Activated CD4-positive, CD25-positive, alpha-beta regulatory T cell treated with anti-CD3 and anti-CD28 coated beads, Interleukin-2, amount 50 U/mL, for 72 hours (primary cell): ENCODE results near the gene CXorf65.
A peak's percentile ranks its signal among the peaks of the same experiment; 100 is the strongest.

Experiments
- DNase-seq: peaks from one replicate; pipeline ENCODE4 v3.0.0; 2021

CXorf65 gene

GRCh38 chrX:71105628-71106027, 912 bp downstream of the CXorf65 start:
- DNase-seq: no peak

DNA sequence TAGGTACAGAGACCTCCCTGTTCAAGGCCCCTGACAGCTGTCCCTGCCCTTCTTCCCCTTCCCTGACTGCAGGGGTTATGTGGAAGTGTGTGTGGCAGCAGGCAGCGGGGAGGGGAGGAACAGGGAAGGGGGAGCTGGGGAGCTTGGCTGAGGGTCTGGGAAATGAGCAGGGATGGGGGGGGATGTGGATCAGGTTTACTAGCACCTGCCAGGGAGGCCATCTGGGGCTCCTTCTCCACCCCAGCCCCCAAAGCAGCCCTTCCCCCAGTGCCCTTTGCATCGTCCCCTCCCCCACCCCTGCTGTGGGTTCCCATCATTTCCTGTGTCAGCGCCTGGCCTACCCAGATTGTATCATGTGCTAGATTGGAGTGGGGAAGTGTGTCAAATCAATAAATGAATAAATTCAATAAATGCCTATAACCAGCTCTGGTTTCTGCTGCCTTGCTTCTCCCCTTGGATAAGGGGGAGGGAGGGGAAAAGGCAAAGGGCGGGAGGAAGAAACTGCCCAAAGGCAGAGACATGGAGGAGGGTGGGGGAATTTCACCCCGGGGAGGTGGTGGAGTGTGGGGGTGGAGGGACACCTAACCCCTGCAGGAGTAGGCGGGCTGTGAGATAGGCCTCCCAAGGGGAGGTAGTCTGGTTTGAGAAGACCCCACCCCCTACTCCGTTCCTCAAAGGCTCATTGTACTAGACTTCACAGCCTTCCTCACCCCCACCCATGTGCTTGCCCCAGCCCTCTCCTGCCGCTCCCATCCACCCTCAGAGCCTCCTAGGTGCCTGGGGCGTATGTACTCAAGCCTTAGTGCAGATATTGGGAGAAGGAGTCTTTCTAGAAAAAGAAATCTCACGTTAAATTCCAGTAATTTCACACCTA, 3.2 kb downstream of the CXorf65 start:
- peak; percentile 42 for DNase-seq

DNA sequence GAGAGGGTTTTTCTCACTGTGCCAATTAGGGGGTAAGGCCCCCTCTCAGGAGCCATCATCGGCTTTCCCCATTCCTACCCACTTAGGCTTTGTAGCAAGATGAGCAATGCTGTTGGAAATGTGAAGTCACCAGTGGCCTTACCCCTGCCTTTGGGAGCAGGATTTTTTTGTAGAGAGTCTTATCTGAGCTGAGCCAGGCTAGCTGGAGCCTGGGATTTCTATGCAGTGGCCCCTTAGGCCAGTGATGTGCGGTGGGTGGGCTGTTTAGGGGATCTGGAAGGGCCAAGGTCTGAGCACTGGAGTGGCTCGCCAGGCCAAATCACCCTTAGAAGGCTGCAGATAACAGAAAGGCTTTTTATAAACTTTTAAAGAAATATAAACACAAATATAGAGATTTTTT, 4.2 kb downstream of the CXorf65 start:
- DNase-seq: no peak

DNA sequence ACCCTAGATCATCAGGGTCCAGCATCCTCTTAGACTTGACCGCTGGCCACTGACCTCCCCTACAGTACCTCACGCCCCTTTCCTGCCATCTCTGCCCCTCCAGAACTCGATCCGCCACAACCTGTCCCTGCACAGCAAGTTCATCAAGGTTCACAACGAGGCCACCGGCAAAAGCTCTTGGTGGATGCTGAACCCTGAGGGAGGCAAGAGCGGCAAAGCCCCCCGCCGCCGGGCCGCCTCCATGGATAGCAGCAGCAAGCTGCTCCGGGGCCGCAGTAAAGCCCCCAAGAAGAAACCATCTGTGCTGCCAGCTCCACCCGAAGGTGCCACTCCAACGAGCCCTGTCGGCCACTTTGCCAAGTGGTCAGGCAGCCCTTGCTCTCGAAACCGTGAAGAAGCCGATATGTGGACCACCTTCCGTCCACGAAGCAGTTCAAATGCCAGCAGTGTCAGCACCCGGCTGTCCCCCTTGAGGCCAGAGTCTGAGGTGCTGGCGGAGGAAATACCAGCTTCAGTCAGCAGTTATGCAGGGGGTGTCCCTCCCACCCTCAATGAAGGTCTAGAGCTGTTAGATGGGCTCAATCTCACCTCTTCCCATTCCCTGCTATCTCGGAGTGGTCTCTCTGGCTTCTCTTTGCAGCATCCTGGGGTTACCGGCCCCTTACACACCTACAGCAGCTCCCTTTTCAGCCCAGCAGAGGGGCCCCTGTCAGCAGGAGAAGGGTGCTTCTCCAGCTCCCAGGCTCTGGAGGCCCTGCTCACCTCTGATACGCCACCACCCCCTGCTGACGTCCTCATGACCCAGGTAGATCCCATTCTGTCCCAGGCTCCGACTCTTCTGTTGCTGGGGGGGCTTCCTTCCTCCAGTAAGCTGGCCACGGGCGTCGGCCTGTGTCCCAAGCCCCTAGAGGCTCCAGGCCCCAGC, 5.7 kb downstream of the CXorf65 start:
- no peak for DNase-seq

- no peak for DNase-seq
Measured at GRCh38 chrX:71099736-71100135, 6.8 kb downstream of the CXorf65 start.

GRCh38 chrX:71098951-71099506, 7.5 kb downstream of the CXorf65 start:
- no peak for DNase-seq

GRCh38 chrX:71098302-71098701, 8.2 kb downstream of the CXorf65 start:
- DNase-seq: peak; percentile 66

DNA sequence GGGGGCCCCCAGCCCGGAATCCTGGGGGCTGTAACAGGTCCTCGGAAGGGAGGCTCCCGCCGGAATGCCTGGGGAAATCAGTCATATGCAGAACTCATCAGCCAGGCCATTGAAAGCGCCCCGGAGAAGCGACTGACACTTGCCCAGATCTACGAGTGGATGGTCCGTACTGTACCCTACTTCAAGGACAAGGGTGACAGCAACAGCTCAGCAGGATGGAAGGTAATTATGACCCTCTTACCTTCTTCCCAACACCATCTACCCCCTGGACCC, 9.8 kb downstream of the CXorf65 start:
- no peak for DNase-seq

DNA sequence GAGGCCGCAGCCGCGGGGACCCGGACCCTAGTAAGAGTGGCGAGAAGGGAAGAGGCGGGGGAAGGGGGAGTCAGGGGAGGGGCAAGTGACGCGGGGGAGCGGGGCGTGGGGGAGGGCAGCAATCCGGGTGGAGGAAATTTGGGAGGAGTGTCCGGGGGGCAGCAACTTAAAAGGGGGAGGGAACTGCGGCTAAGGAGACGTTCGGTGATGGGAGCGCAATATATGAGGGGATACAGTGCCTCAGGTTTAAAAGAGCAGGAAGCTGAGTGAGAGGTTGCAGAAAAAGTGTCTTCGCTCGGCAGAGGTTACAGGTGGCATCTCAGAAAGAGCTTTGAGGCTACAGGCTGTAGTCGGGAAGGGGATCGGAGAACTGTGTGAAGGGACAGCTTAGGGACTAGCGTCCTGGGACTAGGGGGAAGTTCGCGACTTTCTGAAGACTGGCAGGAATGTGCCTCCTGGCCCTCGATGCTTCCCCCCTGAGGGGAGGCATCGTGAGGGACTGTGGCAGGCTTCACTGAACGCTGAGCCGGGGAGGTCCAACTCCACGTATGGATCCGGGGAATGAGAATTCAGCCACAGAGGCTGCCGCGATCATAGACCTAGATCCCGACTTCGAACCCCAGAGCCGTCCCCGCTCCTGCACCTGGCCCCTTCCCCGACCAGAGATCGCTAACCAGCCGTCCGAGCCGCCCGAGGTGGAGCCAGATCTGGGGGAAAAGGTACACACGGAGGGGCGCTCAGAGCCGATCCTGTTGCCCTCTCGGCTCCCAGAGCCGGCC, 10.4 kb downstream of the CXorf65 start:
- DNase-seq: no peak

DNA sequence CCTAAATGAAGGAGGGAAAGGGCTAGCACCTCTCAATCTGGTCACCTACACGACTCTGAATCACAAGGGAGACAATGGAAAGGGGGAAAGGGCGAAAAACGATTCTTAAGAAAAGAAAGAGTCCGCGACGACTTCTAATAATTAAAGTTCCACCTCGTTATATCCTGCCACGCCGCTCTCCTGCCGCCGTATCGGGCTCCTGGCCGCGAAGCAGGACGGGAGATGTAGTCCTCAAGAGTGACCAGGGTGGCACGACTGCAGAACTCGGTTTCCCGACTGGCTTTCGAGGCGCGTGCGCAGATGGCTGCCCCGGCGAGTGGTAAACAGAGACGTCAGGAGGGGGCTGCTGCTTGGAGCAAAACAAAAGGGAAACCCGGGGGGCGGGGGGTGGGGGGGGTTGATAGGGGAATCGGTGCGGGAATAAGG, 11.0 kb downstream of the CXorf65 start, which contains the start of gene FOXO4:
Gene FOXO4, plus strand, starts transcription at position 297 of the 426 bp plus-strand sequence. CDS start 678 bp downstream, outside the sequence.
- DNase-seq: peak; percentile 82

- no peak for DNase-seq
Measured at GRCh38 chrX:71095033-71095432, 11.5 kb downstream of the CXorf65 start.

DNA sequence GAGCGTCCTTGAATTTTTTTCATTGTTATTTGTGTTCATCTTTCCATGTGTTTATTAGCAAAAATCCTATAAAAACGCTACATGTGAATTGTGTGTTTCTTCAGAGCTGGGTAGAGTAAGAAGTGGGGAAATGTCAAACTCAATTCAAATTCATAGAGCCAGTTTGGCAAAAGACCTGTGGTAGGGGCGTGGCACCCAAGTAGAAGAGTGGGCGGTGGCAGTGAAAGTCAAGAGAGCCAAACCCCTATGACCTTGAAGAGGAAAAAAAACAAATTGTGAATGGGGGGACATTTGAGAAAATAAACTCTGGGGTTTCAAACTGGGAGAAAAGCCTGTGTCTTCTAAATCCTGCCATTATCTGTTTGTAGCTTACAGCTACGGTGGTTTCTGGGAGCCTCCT, 15.3 kb downstream of the CXorf65 start:
- no peak for DNase-seq

DNA sequence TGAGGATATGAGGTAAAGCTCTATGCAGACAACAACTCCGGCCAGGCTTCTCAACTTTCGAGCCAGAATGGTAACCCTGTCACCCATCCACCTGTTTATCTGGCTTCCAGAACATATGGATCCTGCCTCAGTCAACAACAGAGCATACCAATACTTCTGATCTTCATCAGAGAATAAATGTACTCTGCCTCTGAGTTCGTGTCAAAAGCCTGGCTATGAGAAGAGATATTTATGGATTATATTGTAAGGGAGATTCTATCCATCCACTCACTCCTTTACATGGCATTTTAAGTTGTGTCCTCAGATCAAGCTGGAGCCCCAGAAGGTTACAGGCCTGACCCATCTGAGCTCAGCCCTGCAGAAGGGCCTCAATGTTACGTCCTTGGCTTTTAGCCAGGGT, 20.6 kb downstream of the CXorf65 start:
- no peak for DNase-seq

DNA sequence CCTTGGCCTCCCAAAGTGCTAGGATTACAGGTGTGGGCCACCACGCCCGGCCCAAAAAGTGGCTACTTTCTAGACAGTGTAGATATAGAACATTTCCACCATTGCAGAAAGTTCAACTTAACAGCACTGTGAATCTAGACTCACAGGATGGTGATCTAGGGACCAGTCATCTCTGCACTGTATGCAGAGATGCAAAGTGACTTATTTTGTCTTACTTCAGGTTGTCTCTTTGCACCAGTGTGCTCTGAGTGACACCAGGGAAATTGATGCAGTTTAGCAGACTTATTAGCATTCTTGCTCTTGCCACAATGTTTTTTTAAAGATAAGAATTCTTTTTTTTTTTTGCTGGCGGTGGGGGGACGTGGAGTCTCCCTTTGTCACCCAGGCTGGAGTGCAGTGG, 23.7 kb downstream of the CXorf65 start:
- DNase-seq: no peak

DNA sequence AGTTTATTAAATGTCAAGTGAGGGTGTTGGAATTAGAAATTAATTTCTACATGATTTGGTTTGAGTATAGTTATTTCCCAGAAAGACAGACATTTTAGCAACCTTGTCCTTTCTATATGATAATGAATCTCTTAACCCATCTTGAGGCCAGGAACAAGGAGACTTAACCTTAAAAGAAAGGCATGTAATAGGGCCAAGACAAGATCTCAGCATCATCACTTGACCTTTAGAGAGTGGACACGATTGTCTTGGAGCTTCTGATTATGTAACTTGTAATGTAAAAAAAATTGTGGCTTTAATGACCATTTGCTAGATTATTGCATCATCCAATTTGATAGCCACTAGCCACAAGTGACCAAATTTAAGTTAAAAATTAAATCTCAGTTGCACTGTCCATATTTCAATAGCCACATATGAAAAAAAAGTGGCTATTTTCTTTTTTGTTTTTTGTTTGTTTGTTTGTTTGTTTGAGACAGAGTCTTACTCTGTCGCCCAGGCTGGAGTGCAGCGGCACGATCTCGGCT, 24.4 kb downstream of the CXorf65 start:
- DNase-seq: no peak

GRCh38 chrX:71081330-71082123, 25.0 kb downstream of the CXorf65 start:
- no peak for DNase-seq

DNA sequence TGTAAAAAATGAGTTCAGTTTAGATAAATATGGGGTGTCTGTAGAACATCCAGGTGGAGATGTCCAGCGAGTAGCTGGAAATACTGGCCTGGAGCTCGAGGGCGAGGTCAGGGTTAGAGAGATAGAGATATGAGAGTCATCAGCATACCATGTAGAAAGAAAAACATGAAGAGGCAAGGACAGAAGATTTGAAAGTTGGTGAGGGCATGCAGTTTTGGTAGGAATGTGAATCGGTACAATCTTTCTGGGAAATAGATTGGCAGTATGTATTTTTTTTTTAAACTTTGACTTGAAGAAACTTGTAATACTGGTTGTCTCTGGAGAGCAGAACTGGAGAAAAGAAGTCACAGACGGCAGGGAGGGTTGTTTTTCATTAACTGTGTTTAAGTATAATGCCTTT, 36.0 kb downstream of the CXorf65 start:
- no peak for DNase-seq

DNA sequence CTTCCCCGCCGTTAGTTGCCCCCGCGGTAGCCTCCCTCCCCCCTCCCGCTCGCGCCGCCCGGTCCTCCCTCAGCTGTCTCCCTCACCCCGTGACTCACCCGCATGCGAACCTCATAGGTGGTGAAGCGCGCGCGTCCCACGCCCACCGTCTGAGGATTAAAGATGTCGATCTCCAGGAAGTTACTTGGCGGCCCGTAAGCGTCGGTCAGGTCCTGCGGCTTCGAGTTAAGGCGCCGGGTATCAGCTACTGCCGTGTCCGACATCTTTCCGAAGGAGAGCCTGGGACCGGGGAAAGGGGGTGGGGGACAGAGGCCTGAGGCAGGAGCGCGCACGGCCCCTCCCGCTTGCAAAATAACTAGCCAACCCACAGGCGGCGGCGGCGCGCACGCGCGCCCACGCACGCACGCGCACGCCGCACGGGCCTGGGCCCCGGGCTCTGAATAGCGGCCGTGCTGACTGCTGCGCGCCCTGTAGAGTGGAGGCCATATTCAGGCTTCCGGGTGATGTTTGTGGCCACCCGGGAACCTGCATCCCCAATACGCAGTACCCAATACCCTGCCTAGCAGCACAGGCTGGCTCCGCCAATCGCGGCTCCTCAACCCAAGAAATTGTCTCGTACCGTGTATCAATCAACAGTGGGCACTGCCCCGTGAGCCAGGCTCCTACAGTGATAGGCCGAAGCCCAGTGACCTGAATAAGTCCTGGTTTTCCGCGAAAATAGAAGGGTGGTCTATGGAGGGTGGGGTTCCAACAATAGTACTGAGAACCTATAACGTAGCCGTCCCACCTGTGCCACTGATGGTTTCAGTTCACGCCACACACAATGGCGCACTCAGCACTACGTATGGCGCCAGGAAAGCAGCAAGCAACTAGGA, 38.3 kb downstream of the CXorf65 start, which contains the start of gene SNX12:
Gene SNX12, minus strand, starts transcription at position 291 of the 875 bp plus-strand sequence. Its CDS starts 28 bp downstream, at position 263.
- DNase-seq: peak; percentile 79

DNA sequence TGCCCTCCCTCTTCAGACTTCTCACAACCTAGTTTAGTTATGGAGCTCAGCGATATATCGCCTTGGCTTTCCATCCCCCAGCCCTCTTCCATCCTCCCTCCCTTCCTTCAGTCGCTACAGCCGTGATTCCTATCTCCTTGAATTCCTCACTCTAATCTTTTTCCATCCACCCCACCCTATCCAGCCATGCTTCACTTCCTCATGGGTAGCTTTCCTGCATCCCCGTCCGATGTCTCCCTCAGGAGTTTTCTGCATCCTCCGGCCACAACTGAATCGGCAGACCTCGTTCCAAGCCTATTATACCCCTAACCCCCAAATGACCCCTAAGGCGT, 38.9 kb downstream of the CXorf65 start:
- no peak for DNase-seq

DNA sequence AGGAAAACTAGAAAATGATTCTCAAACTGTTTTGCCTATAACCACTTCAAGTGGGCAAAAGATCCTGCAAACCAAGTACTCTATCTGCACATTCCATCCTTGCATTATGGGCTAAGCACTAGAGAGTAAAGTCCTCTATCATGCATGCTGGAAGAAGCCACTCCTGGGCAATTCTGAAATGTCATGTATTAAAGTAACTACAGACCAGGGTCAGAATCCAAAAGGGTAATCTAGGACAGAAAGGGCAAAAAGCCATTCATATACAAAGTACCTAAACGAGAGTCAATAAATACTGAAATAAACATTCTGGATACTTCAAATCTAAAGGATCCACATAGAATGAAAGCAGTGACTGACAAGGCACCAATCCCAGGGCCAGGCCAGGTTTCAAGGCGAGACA, 39.5 kb downstream of the CXorf65 start:
- no peak for DNase-seq

DNA sequence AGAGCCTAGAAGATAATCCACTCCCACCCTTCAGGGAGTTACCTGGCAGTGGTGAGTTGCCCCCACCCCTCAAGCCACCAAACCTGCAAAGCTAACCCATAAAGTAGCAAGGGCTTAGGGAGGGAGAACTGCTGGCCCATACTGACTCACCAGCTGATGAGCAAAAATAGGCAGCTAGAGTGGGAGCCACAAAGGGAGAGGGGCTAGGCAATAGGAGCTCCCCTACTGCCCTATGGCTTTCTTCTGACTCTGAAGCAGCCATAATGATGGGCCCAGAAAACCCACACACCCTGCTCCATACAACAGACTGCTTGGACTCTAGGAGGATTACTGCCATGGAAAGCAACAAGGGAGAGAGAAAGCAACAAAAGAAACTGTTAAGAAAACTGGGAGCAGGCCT, 46.4 kb downstream of the CXorf65 start:
- no peak for DNase-seq
